ENCODE results near the gene IFNL4.

- no peak for TF ChIP-seq EP300 (IDR thresholded peaks at IDR 0.05)
- TF ChIP-seq CTCF (IDR thresholded peaks at IDR 0.05) = no peak
- no peak for TF ChIP-seq POLR2A (IDR thresholded peaks at IDR 0.05)
These were observed 18.4 kb downstream of the IFNL4 start for GRCh38 chr19:39230096-39230764.

All from tibial nerve (tissue), 4 donors.